MG63 (cell line): ENCODE results near the gene FAM118A. TPM values are rescaled to one million over a fixed set of nuclear protein-coding genes. Genes with fewer than 3 reads are reported as not detected.
"Not testable (repeated sequence)": the region's sequence is repeated elsewhere in the genome, so short reads cannot be mapped to it uniquely, and the experiment has no call there.

Source experiments
- DNase-seq: peaks from one replicate; pipeline ENCODE4 v3.0.0-alpha.2; 2020
- H3K27me3 ChIP-seq: fragments of 250-450 bp; sonication (Bioruptor Pico); 2 replicates; pipeline ENCODE4 v1.5.1; 2020; ENCODE audit warnings: mild to moderate bottlenecking, moderate library complexity
- H3K36me3 ChIP-seq: fragments of 250-450 bp; sonication (Bioruptor Pico); 2 replicates; pipeline ENCODE4 v1.5.1; 2020; ENCODE audit warnings: mild to moderate bottlenecking, moderate library complexity
- H3K4me3 ChIP-seq: fragments of 250-450 bp; sonication (Bioruptor Pico); 2 replicates; pipeline ENCODE4 v1.5.1; 2020; ENCODE audit warnings: mild to moderate bottlenecking, moderate library complexity
- H3K9me3 ChIP-seq: fragments of 250-450 bp; sonication (Bioruptor Pico); 2 replicates; pipeline ENCODE4 v1.5.1; 2020; ENCODE audit warnings: mild to moderate bottlenecking, moderate library complexity
- total RNA-seq: library from RNA; depleted of rRNA; stranded (reverse); fragments of >200 nt; shearing (Covaris generic); gene quantifications from 2 replicates; pipeline ENCODE4 v1.2.3, GENCODE V29; 2014; ENCODE audit warnings: low replicate concordance

FAM118A gene
- total RNA-seq, 1 experiment from 2014 or later, result 20.5 TPM

DNA sequence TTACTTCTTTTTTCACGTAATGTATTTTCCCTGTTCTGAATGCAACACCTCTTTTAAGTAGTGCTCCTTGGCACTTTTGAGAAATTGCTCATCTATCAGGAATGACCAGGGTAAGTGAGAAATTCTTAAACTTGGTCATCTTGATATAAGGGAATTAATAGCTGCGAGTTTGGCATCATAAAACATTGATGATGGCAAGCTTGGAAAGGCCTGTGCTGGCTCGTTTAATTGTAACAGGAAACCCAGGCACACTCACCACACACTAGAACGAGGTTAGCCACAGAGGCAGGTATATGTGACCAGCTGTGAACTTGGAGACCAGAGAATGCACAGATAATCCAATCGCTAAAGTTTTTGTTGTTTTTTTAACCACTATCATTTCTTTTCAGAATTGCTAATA, 24.3 kb downstream of the FAM118A start:
- no peak overlapping the region for H3K4me3 ChIP-seq
- peaks cover 36% of the 10 kb centered on the region for H3K36me3 ChIP-seq
- H3K9me3 ChIP-seq, result no peaks in the 10 kb centered on the region
- H3K27me3 ChIP-seq, result no peaks in the 10 kb centered on the region
- DNase-seq, result peak; percentile 70

DNA sequence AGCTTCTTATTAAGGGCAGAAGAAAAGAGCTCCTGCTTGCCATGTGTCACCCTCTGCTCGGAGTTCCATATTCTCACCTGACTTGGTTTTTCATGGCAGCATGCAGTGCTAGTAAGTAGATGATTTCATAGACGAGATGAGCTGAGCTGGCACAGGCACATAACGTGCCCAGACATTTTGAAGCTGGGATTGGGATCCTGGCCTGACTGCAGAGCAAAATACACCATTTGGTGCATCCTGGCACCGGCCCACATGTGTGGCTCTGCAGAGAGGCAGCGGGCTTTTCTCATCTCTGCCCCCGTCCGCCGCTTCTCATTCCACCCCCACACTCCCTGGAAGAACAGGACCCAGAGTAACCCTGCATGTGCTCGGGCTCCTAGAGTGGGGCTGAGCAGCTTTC, 24.8 kb downstream of the FAM118A start:
- no peaks in the 10 kb centered on the region for H3K9me3 ChIP-seq
- peaks cover 38% of the 10 kb centered on the region for H3K36me3 ChIP-seq
- no peak overlapping the region for H3K4me3 ChIP-seq
- H3K27me3 ChIP-seq, result no peaks in the 10 kb centered on the region
- DNase-seq, result peak; percentile 53

DNA sequence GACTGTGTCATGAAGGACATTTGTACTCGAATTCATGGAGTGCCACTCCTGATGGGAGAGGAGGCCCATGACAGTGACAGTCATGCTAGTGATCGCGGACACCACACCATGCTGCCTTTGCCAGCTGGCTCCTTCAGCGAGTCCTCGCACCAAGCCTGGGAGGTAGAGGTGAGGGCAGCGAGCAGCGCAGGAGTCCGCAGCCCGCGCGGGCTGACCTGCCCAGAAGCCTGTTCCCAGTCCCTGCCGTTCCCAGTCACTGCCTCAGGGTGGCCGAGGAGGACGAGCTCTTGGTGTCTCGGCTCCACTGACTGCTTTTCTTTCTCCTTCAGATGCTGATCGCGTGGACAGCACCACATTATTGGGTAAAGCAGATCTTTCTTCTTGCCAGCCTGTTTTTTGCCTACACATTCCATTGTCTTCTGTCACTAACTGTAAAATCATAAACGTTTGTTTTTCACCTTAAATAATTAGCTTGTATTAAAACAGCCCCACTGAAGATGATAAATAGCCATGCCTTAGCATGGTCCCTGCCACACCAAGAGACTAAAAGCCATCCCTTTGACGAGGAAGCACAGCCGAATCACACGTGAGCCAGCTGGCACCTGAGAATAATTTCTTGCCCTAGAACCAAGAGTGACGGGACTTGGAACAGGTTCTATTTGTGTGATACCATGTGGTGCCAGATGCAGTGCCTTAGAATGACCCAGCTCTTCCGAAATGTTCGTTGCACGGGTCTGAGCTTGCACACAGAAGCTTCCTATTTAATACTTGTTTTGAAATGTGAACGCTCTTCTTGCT, 25.5 kb downstream of the FAM118A start:
- Histone ChIP-seq H3K27me3 (no peaks in the 10 kb centered on the region), H3K9me3 (no peaks in the 10 kb centered on the region), H3K36me3 (peaks cover 43% of the 10 kb centered on the region), H3K4me3 (no peak overlapping the region)
- DNase-seq, result no peak

DNA sequence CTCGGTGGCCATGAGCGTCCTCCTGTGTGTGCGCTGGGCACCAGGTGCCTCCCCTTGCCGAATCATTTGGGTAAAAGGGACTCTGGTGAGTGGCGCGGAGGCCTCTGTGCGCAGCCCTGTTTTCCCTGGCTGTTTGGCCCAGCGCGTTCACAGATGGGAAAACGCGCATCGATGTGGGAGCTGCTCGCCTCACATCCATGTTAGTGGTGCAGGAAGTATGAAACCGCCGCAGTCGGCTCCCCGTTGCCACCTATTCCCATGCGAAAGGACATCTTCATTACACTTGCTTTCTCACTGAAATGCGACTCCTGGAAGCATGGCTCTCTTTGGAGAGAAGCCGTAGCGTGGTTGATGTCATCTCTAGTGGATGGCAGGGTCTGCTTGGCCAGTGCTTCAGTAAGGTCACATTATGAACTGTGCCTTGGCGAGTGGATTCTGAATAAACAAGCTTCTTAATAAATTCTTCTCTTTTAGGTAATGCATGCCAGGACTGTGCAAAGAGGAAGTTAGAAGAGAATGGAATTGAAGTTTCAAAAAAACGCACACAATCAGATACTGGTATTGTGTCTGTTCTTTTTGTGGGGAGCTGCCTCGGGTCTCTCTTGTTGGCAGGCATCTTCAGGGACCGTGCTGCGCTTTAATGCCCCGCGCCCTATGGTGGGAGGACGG, 26.3 kb downstream of the FAM118A start:
- Histone ChIP-seq H3K27me3 (no peaks in the 10 kb centered on the region), H3K4me3 (no peak overlapping the region), H3K9me3 (no peaks in the 10 kb centered on the region), H3K36me3 (peaks cover 44% of the 10 kb centered on the region)
- DNase-seq, result no peak

DNA sequence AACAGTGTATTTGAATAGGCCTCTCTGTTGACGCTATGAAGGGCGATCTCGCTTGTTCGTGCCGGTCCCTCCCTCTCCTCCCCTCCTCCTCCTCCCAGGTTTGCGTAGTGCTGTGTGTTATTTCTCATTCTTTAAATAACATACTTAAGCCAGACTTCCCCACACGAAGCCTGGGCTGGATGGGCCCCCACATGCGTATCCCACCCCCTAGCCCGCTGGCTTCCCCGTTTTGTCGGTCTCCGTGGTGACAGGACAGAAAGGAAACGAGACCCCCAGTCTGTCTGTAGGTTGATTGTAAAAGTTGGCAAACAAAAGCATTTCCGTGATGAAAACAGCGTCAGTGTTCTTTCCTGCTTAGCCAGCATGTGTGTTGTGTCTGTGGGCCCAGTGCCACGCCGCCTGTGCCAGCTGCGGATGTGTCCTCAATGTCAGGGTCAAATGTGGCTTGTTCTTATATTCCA, 27.3 kb downstream of the FAM118A start:
- H3K4me3 ChIP-seq, result no peak overlapping the region
- H3K36me3 ChIP-seq, result peaks cover 46% of the 10 kb centered on the region
- no peaks in the 10 kb centered on the region for H3K9me3 ChIP-seq
- H3K27me3 ChIP-seq, result no peaks in the 10 kb centered on the region
- DNase-seq, result no peak

DNA sequence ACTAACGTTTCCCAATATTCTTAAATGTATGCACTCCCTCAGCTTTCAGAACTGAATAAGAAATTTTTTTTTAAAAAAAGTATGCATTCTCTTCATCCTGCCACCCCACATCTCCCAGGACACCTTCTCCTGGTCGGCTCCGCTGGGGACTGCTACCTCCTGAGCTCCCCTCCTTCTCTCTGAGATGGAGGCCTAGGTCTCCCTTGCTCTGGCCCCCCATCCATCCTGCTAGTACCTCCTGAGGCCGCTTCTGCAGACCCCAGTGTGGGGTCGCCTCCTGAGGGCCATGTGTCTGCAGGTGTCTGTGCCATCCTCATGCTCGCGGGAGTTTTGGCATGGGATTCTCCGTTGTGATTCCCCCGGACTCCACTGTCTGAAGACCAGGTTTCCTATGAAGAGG, 27.8 kb downstream of the FAM118A start:
- no peak overlapping the region for H3K4me3 ChIP-seq
- peaks cover 42% of the 10 kb centered on the region for H3K36me3 ChIP-seq
- no peaks in the 10 kb centered on the region for H3K9me3 ChIP-seq
- DNase-seq, result no peak
- no peaks in the 10 kb centered on the region for H3K27me3 ChIP-seq

DNA sequence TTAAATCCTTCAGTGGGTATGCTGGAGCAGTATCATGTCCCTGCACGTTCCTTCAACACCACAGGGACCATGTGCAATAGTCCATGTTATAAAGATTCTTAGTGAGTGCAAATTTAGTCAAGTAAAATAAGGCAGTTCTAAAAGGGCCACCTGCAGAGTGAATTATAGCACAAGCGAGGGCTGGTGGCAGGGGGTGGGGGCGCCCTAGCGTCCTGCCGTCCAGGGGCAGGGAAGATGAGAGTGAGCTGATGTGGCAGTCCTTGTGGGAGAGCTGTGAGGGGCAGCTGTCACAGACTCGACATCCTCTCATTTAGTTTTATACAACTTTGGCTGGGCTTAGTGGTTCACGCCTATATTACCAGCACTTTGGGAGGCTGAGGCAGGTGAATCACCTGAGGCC, 29.1 kb downstream of the FAM118A start:
- Histone ChIP-seq H3K4me3 (no peak overlapping the region), H3K36me3 (peaks cover 39% of the 10 kb centered on the region), H3K9me3 (no peaks in the 10 kb centered on the region), H3K27me3 (no peaks in the 10 kb centered on the region)
- no peak for DNase-seq

DNA sequence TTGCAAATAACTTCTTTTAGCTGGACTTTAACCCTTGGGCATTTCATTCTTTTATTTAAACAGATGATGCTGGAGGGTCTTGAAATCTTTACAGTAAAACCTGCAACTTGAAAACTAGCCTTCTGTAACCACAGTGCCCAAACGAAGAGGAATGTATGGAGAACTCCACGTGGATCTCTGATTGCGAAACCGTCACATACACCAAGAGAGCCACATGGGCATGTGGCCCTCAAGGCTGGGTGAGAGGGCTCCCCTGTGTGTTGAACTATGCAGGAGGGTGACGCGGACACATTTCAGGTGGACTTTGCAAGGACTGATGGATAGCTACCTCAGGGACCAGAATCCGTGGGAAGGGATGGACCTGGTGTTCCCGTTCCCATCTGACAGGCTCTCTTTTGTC, 30.6 kb downstream of the FAM118A start:
- no peaks in the 10 kb centered on the region for H3K27me3 ChIP-seq
- peaks cover 31% of the 10 kb centered on the region for H3K36me3 ChIP-seq
- no peak overlapping the region for H3K4me3 ChIP-seq
- no peak for DNase-seq
- H3K9me3 ChIP-seq, result no peaks in the 10 kb centered on the region

DNA sequence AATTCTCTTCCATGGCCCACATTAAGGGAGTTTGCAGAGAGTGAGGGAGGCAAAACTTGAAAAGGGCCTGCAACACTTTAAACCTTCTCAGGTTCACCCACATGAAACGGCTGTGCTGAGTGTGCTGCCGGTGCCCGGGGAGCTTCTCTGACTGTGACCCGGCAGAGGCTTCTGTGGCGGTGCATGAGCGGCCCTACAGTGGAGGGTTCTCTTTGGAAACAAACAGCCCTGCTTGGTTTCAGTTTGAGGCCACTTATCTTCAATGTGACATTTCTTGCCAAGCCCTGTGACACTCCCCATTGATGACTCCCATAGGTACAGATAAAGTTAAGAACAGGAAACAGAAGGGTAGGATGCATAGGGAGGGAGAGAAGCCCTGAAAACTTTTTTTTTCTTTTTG, 31.8 kb downstream of the FAM118A start:
- DNase-seq, result no peak
- H3K36me3 ChIP-seq, result peaks cover 23% of the 10 kb centered on the region

DNA sequence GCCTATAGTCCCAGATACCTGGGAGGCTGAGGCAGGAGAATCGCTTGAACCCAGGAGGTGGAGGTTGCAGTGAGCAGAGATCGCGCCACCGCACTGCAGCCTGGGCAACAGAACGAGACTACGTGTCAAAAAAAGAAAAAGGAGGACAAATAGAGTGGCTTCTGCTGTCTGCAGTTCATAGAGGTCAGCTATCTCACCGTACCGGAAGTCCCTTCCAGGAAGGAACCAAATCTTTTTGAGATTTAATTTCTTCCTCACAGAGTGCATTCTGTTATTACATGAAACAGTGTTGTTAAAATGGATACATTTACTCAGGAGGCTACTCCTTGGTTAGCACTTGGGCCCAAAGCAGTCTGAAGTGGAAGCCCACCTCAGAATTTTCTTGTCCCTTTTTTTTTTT, 33.4 kb downstream of the FAM118A start:
- H3K4me3 ChIP-seq, result no peak overlapping the region
- H3K36me3 ChIP-seq, result peaks cover 18% of the 10 kb centered on the region
- H3K27me3 ChIP-seq, result no peaks in the 10 kb centered on the region
- no peaks in the 10 kb centered on the region for H3K9me3 ChIP-seq
- DNase-seq, result no peak

More for the DNA sequence above, 31.8 kb downstream of the FAM118A start:
- no peaks in the 10 kb centered on the region for H3K9me3 ChIP-seq
- no peak overlapping the region for H3K4me3 ChIP-seq
- no peaks in the 10 kb centered on the region for H3K27me3 ChIP-seq

DNA sequence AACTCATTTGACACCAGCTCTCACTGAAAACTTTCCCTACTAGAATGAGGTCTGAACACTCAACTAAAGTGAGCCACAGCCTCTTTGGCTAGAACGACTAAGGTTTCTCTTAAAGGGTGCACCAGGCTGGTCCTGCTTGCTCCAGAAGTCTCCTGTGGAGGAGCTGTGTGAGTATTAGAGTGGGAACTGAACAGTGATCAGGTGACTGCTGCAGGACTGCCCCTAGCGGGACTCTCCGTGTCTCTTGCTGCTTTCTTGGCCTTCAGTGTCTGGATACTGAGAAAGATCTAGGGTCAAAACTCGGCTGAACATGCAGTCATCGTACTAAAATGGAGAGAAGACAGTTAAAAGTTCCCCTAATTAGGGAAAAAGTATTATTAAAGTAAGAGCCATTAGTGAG, 34.6 kb downstream of the FAM118A start:
- DNase-seq, result no peak

DNA sequence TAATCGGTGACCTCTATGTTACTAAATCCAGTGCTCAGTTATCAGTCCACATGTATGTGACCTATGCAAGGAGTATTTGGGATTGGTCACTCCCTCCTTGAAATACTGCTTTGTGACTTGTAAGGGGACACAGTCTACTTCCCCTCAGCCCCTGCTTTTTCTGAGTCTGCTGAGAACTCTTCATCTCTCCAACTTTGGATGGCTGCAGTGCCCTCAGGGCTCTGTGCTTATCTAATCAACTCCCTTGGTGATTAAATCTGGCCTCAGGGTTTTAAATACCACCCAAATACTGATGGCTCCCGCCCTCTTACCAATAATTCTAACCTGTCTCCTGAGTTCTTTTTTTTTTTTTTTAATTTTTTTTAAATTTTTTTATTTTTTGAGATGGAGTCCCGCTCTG, 40.2 kb downstream of the FAM118A start:
- DNase-seq, result no peak

More for the DNA sequence above, 34.6 kb downstream of the FAM118A start:
- Histone ChIP-seq H3K9me3 (no peaks in the 10 kb centered on the region), H3K4me3 (no peak overlapping the region), H3K27me3 (no peaks in the 10 kb centered on the region), H3K36me3 (peaks cover 17% of the 10 kb centered on the region)

DNA sequence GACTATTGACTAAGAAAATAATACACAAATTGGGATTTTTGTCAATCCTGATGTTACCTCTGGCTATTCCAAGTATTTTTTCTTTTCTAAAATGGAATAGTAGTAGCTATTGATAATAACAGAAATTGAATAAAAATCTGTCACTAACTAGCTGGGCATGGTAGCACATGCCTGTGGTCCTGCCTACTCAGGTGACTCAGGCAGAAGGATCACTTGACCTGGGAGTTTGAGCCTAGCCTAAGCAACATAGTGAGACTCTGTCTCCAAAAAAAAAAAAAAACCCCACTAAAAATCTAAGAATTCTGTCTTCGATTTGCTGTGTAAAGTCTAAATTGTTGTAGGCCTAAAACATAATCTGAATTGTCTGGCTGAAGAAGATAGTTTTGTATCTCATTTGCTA, 42.2 kb downstream of the FAM118A start:
- no peak for DNase-seq
- no peaks in the 10 kb centered on the region for H3K36me3 ChIP-seq
- no peaks in the 10 kb centered on the region for H3K9me3 ChIP-seq
- no peaks in the 10 kb centered on the region for H3K27me3 ChIP-seq
- no peak overlapping the region for H3K4me3 ChIP-seq

More for the DNA sequence above, 40.2 kb downstream of the FAM118A start:
- H3K36me3 ChIP-seq, result 0 out of 2 replicates have a peak, but pooled peaks cover 2% of the 10 kb centered on the region
- no peak overlapping the region for H3K4me3 ChIP-seq
- no peaks in the 10 kb centered on the region for H3K27me3 ChIP-seq
- H3K9me3 ChIP-seq, result no peaks in the 10 kb centered on the region

DNA sequence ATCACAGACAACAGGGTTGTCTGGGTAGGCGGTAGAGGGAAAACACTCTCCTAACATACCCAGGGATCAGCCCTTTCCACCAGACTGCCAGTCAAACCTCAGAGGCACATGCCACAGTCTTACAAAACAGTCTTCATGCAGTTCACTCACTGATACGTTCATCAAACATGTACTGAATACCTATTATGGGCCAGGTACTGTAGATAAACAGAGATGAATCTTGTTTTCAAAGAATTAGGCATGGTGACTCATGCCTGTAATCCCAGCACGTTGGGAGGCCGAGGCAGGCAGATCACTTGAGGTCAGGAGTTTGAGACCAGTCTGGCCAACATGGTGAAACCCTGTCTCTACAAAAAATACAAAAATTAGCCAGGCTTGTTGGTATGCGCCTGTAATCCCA, 43.0 kb downstream of the FAM118A start:
- H3K4me3 ChIP-seq, H3K36me3 ChIP-seq, H3K27me3 ChIP-seq, H3K9me3 ChIP-seq, DNase-seq: not testable (repeated sequence)

DNA sequence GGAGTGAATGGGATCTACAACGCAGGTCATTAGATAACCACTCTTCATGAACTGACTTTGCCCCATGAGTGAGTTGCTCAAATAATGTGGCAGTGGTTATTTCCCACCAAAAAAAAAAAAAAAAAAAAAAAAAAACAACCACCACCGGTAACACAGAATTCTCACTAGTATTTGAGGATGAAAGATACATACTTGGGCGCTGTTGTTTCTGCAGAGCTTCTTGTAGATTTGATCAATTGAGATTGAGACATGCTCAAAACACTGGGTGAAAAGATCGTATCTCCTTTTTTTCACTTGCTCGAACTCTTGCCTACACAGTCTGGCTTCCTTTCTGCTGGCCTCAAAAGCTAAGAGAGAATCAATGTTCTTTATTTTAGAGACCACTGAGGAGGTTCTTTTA, 44.1 kb downstream of the FAM118A start:
- no peaks in the 10 kb centered on the region for H3K9me3 ChIP-seq
- no peaks in the 10 kb centered on the region for H3K36me3 ChIP-seq
- no peak overlapping the region for H3K4me3 ChIP-seq
- no peak for DNase-seq
- no peaks in the 10 kb centered on the region for H3K27me3 ChIP-seq

DNA sequence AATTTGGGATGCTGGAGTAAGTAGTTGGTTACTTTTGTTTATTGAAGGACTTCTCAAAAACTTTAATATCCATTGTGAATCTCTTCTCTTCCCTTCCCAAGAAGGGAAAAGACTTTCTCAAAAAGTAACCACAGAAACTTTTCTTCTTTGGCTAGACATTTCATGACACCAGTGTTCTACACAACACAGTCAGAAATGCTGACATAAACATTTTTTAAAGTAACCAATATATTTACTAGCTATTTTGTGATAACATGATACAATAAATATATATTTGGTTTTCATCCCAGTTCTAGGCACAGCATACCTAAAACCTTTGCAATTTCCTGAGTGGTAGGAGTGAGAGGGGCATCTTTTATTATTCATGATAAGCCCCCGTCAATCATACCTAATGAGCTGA, 47.8 kb downstream of the FAM118A start:
- DNase-seq, result no peak
- Histone ChIP-seq H3K36me3 (no peaks in the 10 kb centered on the region), H3K9me3 (no peaks in the 10 kb centered on the region), H3K4me3 (no peak overlapping the region), H3K27me3 (peaks cover 20% of the 10 kb centered on the region)

DNA sequence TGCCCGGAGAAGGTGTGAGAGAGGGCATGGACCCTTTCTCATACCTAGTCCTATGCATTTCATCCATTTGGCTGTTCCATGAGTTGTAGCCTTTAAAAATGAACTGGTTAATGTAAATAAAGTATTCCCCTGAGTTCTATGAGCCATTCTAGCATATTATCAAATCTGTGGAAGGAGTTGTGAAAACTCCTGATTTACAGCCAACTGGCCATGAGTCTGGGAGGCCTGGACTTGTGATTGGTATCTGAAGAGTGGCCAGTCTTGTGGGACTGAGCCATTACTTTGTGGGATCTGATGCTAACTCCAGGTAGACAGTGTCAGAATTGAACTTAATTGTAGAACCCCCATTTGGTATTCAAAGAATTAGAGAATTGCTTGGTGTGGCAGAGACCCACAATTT, 48.4 kb downstream of the FAM118A start:
- Histone ChIP-seq H3K9me3 (no peaks in the 10 kb centered on the region), H3K36me3 (no peaks in the 10 kb centered on the region), H3K27me3 (peaks cover 26% of the 10 kb centered on the region), H3K4me3 (no peak overlapping the region)
- DNase-seq, result no peak

DNA sequence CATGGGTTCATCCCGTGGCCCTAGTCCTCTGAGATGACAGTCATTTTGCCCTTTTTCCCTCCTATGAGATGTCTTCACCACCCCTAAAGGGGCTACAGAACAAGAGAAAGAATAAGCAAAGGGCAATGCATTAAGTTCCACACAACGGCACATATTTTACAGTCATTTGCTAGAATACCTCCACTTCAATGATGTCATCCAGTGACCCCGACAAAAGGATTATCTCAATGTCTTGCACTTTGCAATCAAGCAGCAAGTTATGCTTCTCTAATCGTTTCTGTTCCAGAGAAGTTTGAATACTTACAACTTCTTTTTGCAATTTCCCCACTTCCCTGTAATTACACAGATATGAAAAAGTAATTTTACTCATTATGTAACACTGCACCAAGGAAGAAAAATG, 49.9 kb downstream of the FAM118A start:
- DNase-seq, result no peak
- Histone ChIP-seq H3K27me3 (peaks cover 26% of the 10 kb centered on the region), H3K4me3 (no peak overlapping the region), H3K36me3 (no peaks in the 10 kb centered on the region), H3K9me3 (no peaks in the 10 kb centered on the region)
